Measurements from ENCODE around the gene FRK.
"Not testable (repeated sequence)": the region's sequence is repeated elsewhere in the genome, so short reads cannot be mapped to it uniquely, and the experiment has no call there.

Gene FRK

DNA sequence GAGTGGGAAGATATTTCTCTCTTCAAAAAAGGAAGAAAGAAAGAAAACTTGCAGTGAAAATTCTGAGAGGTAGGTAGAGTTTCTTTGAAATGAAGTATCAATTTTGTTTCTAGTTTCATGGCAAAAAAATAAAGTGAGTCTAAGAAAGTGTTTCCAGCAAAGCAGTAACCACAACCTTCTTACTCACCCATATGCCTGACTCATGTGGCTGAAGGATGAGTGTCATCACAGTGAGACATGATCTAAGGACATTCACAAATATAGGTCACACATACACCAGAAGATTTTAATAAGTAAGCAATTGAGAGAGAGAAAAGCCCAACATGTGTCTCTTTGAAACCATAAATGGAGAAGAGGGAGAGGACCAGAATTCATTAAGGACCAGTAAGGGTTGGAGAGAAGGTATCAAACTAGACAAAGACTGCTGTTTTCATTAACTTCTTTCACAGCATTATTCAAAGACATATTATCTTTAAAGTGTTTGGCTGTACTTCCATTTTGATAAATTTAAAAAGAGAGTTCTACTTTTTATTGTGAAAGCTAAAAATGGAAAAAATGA is 169.5 kb downstream of the FRK start:
- Mint-ChIP-seq H3K36me3 (ENCODE audit: low read depth) (no peaks in the 10 kb centered on the region), H3K27ac (no peak overlapping the region), H3K27me3 (ENCODE audit: low read depth) (no peaks in the 10 kb centered on the region), H3K9me3 (no peaks in the 10 kb centered on the region), H3K4me3 (no peak overlapping the region), H3K4me1 (peaks cover 6% of the 10 kb centered on the region)
- TF ChIP-seq, protein P1, sequence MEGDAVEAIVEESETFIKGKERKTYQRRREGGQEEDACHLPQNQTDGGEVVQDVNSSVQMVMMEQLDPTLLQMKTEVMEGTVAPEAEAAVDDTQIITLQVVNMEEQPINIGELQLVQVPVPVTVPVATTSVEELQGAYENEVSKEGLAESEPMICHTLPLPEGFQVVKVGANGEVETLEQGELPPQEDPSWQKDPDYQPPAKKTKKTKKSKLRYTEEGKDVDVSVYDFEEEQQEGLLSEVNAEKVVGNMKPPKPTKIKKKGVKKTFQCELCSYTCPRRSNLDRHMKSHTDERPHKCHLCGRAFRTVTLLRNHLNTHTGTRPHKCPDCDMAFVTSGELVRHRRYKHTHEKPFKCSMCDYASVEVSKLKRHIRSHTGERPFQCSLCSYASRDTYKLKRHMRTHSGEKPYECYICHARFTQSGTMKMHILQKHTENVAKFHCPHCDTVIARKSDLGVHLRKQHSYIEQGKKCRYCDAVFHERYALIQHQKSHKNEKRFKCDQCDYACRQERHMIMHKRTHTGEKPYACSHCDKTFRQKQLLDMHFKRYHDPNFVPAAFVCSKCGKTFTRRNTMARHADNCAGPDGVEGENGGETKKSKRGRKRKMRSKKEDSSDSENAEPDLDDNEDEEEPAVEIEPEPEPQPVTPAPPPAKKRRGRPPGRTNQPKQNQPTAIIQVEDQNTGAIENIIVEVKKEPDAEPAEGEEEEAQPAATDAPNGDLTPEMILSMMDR (IDR thresholded peaks at IDR 0.05; ENCODE audit: unreplicated experiment in 3 of 3) = no peak

DNA sequence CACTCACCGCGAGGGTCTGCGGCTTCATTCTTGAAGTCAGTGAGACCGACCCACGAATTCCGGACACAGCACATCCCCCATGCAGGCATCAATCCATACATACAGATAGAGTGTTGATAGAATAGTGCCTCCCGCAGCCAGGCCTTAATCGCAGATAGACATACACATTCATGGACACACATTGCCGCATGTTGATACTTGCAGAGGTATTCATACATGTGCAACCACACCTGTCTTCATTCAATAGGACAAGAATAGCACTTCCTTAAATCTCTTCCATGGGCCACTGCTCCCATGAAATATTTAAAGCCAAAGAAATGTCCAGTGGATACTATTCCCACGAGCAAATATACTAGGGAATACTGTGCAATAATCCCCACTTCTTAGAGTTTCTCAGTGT is 170.5 kb downstream of the FRK start:
- Mint-ChIP-seq H3K27ac (no peak overlapping the region), H3K9me3 (no peaks in the 10 kb centered on the region), H3K36me3 (ENCODE audit: low read depth) (no peaks in the 10 kb centered on the region), H3K4me3 (no peak overlapping the region), H3K27me3 (ENCODE audit: low read depth) (no peaks in the 10 kb centered on the region), H3K4me1 (peaks cover 6% of the 10 kb centered on the region)
- TF ChIP-seq, protein P1 (IDR thresholded peaks at IDR 0.05; ENCODE audit: unreplicated experiment in 3 of 3) = no peak

DNA sequence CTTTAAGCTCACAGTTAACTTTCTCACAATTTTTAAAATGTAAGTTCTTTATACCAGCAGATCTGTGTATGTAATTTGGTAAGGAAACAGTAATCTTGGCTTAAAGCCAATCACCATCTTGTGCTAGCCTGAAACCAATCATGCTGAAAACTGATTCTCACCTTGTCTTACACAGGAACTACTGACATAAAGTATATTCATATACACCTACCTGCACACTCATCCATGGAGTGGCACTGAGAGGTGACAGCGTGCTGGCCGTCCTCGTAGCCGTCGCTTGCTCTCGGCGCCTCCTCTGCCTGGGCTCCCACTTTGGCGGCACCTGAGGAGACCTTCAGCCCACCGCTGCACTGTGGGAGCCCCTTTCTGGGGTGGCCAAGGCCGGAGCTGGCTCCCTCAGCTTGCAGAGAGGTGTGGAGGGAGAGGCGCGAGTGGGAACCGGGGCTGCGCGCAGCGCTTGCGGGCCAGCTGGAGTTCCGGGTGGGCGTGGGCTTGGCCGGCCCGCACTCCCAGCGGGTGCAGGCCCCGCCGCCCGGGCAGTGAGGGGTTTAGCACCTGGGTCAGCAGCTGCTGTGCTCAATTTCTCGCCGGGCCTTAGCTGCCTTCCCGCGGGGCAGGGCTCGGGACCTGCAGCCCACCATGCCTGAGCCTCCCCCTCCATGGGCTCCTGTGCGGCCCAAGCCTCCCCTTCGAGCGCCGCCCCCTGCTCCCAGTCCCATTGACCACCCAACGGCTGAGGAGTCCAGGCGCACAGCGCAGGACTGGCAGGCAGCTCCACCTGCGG is 171.8 kb downstream of the FRK start:
- not testable (repeated sequence) for H3K27ac Mint-ChIP-seq; H3K27me3 Mint-ChIP-seq (ENCODE audit: low read depth); H3K4me3 Mint-ChIP-seq; H3K9me3 Mint-ChIP-seq; H3K4me1 Mint-ChIP-seq; H3K36me3 Mint-ChIP-seq (ENCODE audit: low read depth)

DNA sequence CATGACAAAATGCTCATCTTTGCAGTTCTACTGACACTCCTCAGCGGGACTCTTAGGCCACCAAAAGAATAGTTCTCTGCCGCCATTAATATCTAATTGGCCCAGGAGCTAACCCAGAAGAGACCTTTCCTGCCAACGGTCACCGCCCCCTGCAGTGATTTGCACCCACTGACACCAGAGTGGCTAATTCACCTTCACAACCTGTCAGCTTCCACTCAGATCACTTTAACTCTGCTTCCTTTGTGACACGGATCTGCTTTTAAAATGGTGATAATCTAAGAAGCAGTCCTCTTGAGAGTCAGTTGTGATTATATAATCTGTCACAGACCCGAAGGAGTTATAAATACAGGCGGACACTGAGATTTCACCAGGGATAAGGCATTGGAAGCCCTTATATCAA is 172.8 kb downstream of the FRK start:
- no peaks in the 10 kb centered on the region for H3K36me3 Mint-ChIP-seq (ENCODE audit: low read depth)
- TF ChIP-seq, protein P1 (IDR thresholded peaks at IDR 0.05; ENCODE audit: unreplicated experiment in 3 of 3) = no peak
- H3K4me1 Mint-ChIP-seq = peaks cover 6% of the 10 kb centered on the region
- H3K4me3 Mint-ChIP-seq = no peak overlapping the region
- H3K27me3 Mint-ChIP-seq (ENCODE audit: low read depth) = no peaks in the 10 kb centered on the region
- peak overlapping the region in 1 of 3 experiments; percentile 6 for H3K27ac Mint-ChIP-seq
- H3K9me3 Mint-ChIP-seq = no peaks in the 10 kb centered on the region

DNA sequence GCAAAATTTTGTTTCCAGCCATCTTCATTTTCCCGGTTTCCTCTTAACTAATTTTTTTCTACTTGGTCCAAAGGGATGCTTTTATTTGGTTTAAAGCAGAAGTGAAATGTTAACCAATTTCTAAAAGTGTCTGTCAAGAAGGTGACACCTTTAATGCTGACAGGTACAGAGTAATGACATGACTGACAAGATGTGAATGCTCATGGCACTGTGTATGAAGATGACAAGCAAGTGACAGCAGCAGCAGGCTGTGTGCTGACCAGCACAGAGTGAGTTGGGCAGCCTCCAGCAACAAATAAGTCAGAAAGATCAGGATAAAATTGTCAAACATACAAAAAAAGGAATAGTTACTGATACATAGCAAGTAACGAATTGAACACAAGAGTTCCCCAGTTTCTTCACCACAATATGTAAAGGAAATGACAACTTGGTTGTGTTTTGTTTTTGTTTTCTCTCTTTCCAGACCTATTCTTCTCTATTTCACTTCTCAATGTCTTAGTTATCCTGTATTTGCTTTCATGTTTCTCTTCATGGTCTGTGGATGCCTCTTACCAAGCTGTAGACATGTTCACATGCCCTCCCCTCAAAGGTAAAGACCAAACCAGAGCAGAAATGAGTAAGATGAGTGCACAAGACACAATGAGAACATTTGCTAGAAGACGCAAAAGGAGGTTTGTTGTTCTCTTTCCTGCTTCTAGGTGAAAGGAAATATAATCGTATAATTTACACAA is 174.9 kb downstream of the FRK start:
- TF ChIP-seq, protein P1 (IDR thresholded peaks at IDR 0.05; ENCODE audit: unreplicated experiment in 3 of 3) = no peak
- Mint-ChIP-seq H3K36me3 (ENCODE audit: low read depth) (no peaks in the 10 kb centered on the region), H3K27ac (no peak overlapping the region), H3K4me3 (no peak overlapping the region), H3K4me1 (peaks cover 6% of the 10 kb centered on the region), H3K27me3 (ENCODE audit: low read depth) (no peaks in the 10 kb centered on the region), H3K9me3 (no peaks in the 10 kb centered on the region)

DNA sequence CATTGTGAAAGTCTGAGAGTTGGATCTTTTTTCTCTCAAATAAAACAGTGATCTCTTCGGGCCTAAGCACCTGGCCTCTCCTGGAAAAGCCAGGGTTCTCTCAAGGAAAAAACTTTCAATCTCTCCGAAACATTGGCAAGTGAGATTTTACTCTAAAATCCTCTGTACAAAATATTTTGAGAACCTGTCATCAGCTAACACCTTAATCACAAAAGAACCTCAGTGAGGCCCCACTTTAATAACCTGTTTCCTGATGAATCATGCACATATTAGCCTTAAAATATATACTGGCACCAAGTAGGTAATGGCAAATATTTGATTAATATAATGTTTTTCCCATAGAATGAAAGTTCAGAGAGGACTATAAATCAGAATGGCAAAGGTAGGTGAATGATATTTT is 177.9 kb downstream of the FRK start:
- no peaks in the 10 kb centered on the region for H3K36me3 Mint-ChIP-seq (ENCODE audit: low read depth)
- TF ChIP-seq, protein P1 (IDR thresholded peaks at IDR 0.05; ENCODE audit: unreplicated experiment in 3 of 3) = no peak
- H3K27ac Mint-ChIP-seq = no peak overlapping the region
- no peak overlapping the region for H3K4me3 Mint-ChIP-seq
- H3K27me3 Mint-ChIP-seq (ENCODE audit: low read depth) = no peaks in the 10 kb centered on the region
- H3K9me3 Mint-ChIP-seq = no peaks in the 10 kb centered on the region
- no peaks in the 10 kb centered on the region for H3K4me1 Mint-ChIP-seq
